ENCODE data around the gene ELMOD2.

ELMOD2 gene

GRCh38 chr4:140584439-140584838 lies 60.5 kb downstream of the ELMOD2 start:
- no peak for DNase-seq

- DNase-seq, result no peak
Measured at GRCh38 chr4:140595065-140595464, 71.1 kb downstream of the ELMOD2 start.

- no peak for DNase-seq
Measured at GRCh38 chr4:140600408-140600807, 76.4 kb downstream of the ELMOD2 start.

- DNase-seq, result no peak
Measured at GRCh38 chr4:140602714-140603113, 78.7 kb downstream of the ELMOD2 start.

- no peak for DNase-seq
Measured at GRCh38 chr4:140603286-140603685, 79.3 kb downstream of the ELMOD2 start.
